Ureter (tissue), 1 donor: ENCODE measurements around the gene CA5A. TPM values are rescaled to one million over a fixed set of nuclear protein-coding genes. Genes with fewer than 3 reads are reported as not detected.

Experiments
- DNase-seq: peaks from one replicate; pipeline ENCODE4 v3.0.0-alpha.2; 2020; ENCODE audit warnings: low spot score
- total RNA-seq: library from RNA; stranded (reverse); gene quantifications from one replicate; pipeline ENCODE4 v1.2.4, GENCODE V29; 2023
- donor health status: DM: yes; HTN: yes; CAD: no.

CA5A gene
- total RNA-seq, 1 donor from 2014 or later = not detected

GRCh38 chr16:87850009-87851006, 86.0 kb downstream of the CA5A start:
- DNase-seq = no peak

GRCh38 chr16:87849419-87850008, 86.8 kb downstream of the CA5A start:
- DNase-seq = no peak

- no peak for DNase-seq
Measured at GRCh38 chr16:87848676-87849345, 87.5 kb downstream of the CA5A start.

GRCh38 chr16:87847785-87848675, 88.3 kb downstream of the CA5A start:
- no peak for DNase-seq

GRCh38 chr16:87847467-87847784, 88.9 kb downstream of the CA5A start:
- no peak for DNase-seq

- DNase-seq = no peak
Measured at GRCh38 chr16:87846705-87847466, 89.4 kb downstream of the CA5A start.

- no peak for DNase-seq
Measured at GRCh38 chr16:87845807-87846619, 90.3 kb downstream of the CA5A start.

- DNase-seq = no peak
Measured at GRCh38 chr16:87845213-87845612, 91.1 kb downstream of the CA5A start.

GRCh38 chr16:87844809-87845208, 91.5 kb downstream of the CA5A start:
- no peak for DNase-seq

GRCh38 chr16:87844120-87844733, 92.1 kb downstream of the CA5A start:
- no peak for DNase-seq

GRCh38 chr16:87843678-87844105, 92.6 kb downstream of the CA5A start:
- DNase-seq = no peak

GRCh38 chr16:87842209-87842869, 94.0 kb downstream of the CA5A start:
- DNase-seq = no peak

- DNase-seq = no peak
Measured at GRCh38 chr16:87841340-87842208, 94.8 kb downstream of the CA5A start.

GRCh38 chr16:87840271-87840978, 95.9 kb downstream of the CA5A start:
- DNase-seq = no peak

GRCh38 chr16:87839542-87840270, 96.6 kb downstream of the CA5A start:
- DNase-seq = no peak
